Measurements from ENCODE around the gene ENTHD1.
"Not testable (repeated sequence)": the region's sequence is repeated elsewhere in the genome, so short reads cannot be mapped to it uniquely, and the experiment has no call there.

DNA sequence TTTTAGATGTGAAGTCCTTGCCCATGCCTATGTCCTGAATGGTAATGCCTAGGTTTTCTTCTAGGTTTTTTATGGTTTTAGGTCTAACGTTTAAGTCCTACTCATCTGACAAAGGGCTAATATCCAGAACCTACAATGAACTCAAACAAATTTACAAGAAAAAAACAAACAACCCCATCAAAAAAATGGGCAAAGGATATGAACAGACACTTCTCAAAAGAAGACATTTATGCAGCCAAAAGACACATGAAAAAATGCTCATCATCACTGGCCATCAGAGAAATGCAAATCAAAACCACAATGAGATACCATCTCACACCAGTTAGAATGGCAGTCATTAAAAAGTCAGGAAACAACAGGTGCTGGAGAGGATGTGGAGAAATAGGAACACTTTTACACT, 47.0 kb downstream of the ENTHD1 start:
- TF ChIP-seq, protein P1, sequence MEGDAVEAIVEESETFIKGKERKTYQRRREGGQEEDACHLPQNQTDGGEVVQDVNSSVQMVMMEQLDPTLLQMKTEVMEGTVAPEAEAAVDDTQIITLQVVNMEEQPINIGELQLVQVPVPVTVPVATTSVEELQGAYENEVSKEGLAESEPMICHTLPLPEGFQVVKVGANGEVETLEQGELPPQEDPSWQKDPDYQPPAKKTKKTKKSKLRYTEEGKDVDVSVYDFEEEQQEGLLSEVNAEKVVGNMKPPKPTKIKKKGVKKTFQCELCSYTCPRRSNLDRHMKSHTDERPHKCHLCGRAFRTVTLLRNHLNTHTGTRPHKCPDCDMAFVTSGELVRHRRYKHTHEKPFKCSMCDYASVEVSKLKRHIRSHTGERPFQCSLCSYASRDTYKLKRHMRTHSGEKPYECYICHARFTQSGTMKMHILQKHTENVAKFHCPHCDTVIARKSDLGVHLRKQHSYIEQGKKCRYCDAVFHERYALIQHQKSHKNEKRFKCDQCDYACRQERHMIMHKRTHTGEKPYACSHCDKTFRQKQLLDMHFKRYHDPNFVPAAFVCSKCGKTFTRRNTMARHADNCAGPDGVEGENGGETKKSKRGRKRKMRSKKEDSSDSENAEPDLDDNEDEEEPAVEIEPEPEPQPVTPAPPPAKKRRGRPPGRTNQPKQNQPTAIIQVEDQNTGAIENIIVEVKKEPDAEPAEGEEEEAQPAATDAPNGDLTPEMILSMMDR (IDR thresholded peaks at IDR 0.05), result not testable (repeated sequence)
- TF ChIP-seq POLR2A (IDR thresholded peaks at IDR 0.05; ENCODE audit: low read depth); EP300 (IDR thresholded peaks at IDR 0.05); POLR2AphosphoS5 (IDR thresholded peaks at IDR 0.05): not testable (repeated sequence)

All from esophagus muscularis mucosa (tissue), 4 donors.